ENCODE results near the gene KRT78.

Gene KRT78

GRCh38 chr12:52813885-52814709 lies 34.7 kb downstream of the KRT78 start, which contains the start of gene KRT4:
Gene KRT4, minus strand, starts transcription at chr12:52814116. Its CDS starts 58 bp downstream, at chr12:52814058.
- TF ChIP-seq CTCF (conservative IDR thresholded peaks at IDR 0.05; ENCODE audit: low read depth, low read length) = no peak
- no peak within 1 kb of the TSS for H3K4me3 ChIP-seq (ENCODE audit: low read depth, low read length)
- no peak for DNase-seq (ENCODE audit: low read depth)

GRCh38 chr12:52813203-52813819 lies 35.5 kb downstream of the KRT78 start:
- no peak for DNase-seq (ENCODE audit: low read depth)
- no peak overlapping the region for H3K4me3 ChIP-seq (ENCODE audit: low read depth, low read length)
- no peak for TF ChIP-seq CTCF (conservative IDR thresholded peaks at IDR 0.05; ENCODE audit: low read depth, low read length)

GRCh38 chr12:52812749-52813148 lies 36.0 kb downstream of the KRT78 start:
- DNase-seq (ENCODE audit: low read depth) = no peak
- no peak overlapping the region for H3K4me3 ChIP-seq (ENCODE audit: low read depth, low read length)
- TF ChIP-seq CTCF (conservative IDR thresholded peaks at IDR 0.05; ENCODE audit: low read depth, low read length) = no peak

- no peak for TF ChIP-seq CTCF (conservative IDR thresholded peaks at IDR 0.05; ENCODE audit: low read depth, low read length)
- DNase-seq (ENCODE audit: low read depth) = no peak
- H3K4me3 ChIP-seq (ENCODE audit: low read depth, low read length) = no peak overlapping the region
These were observed 36.8 kb downstream of the KRT78 start for GRCh38 chr12:52812073-52812400.

- no peak overlapping the region for H3K4me3 ChIP-seq (ENCODE audit: low read depth, low read length)
- TF ChIP-seq CTCF (conservative IDR thresholded peaks at IDR 0.05; ENCODE audit: low read depth, low read length) = no peak
- no peak for DNase-seq (ENCODE audit: low read depth)
These were observed 37.4 kb downstream of the KRT78 start for GRCh38 chr12:52811191-52812072.

GRCh38 chr12:52810554-52810953 lies 38.2 kb downstream of the KRT78 start:
- TF ChIP-seq CTCF (conservative IDR thresholded peaks at IDR 0.05; ENCODE audit: low read depth, low read length) = no peak
- DNase-seq (ENCODE audit: low read depth) = no peak
- no peak overlapping the region for H3K4me3 ChIP-seq (ENCODE audit: low read depth, low read length)
